GM23338 (cell line): ENCODE measurements around the gene FAM227B. TPM values are rescaled to one million over a fixed set of nuclear protein-coding genes. Genes with fewer than 3 reads are reported as not detected.

Experiments
- ATAC-seq: fragments of 200-7000 bp; cut with Tn5 transposase; 3 replicates; pipeline ENCODE4 v1.9.1; 2020
- DNase-seq: peaks from one replicate; pipeline ENCODE4 v3.0.0-alpha.2; 2015; ENCODE audit warnings: low spot score
- H2AFZ ChIP-seq: fragments of 200-600 bp; sonication (generic); 2 replicates; pipeline ENCODE4 v1.8.0; 2016; ENCODE audit warnings: antibody characterized with exemption, mild to moderate bottlenecking, moderate library complexity
- H3F3A ChIP-seq: fragments of 200-600 bp; sonication (generic); replicated peaks from 2 replicates; pipeline ENCODE4 v1.8.0; 2017; ENCODE audit warnings: antibody characterized with exemption, mixed run types, low read depth
- H3K27ac ChIP-seq: fragments of 200-600 bp; sonication (generic); 2 replicates; pipeline ENCODE4 v1.6.1; 2016; ENCODE audit warnings: low read depth
- H3K27me3 ChIP-seq: fragments of 200-600 bp; sonication (generic); 2 replicates; pipeline ENCODE4 v1.8.0; 2016; ENCODE audit warnings: mild to moderate bottlenecking, mixed run types, moderate library complexity; ENCODE audit not compliant: insufficient read depth
- H3K36me3 ChIP-seq: fragments of 200-600 bp; sonication (generic); 2 replicates; pipeline ENCODE4 v1.8.0; 2016; ENCODE audit warnings: mild to moderate bottlenecking; ENCODE audit not compliant: insufficient read depth
- H3K4me1 ChIP-seq: fragments of 200-600 bp; sonication (generic); 2 replicates; pipeline ENCODE4 v1.8.0; 2016; ENCODE audit warnings: mild to moderate bottlenecking, moderate library complexity; ENCODE audit not compliant: insufficient read depth
- H3K4me2 ChIP-seq: fragments of 200-600 bp; sonication (generic); 2 replicates; pipeline ENCODE4 v1.7.1; 2017; ENCODE audit warnings: mixed run types
- H3K4me3 ChIP-seq: fragments of 200-600 bp; sonication (generic); 2 replicates; pipeline ENCODE4 v1.6.1; 2016; ENCODE audit warnings: mixed run types
- H3K79me2 ChIP-seq: fragments of 200-600 bp; sonication (generic); replicated peaks from 2 replicates; pipeline ENCODE4 v1.8.0; 2017; ENCODE audit warnings: mild to moderate bottlenecking; ENCODE audit not compliant: insufficient read depth
- H3K9me2 ChIP-seq: fragments of 200-600 bp; sonication (generic); 2 replicates; pipeline ENCODE4 v1.8.0; 2017; ENCODE audit not compliant: insufficient read depth
- H4K20me1 ChIP-seq: fragments of 200-600 bp; sonication (generic); replicated peaks from 2 replicates; pipeline ENCODE4 v1.8.0; 2017; ENCODE audit warnings: mild to moderate bottlenecking; ENCODE audit not compliant: insufficient read depth
- H3K27ac Mint-ChIP-seq: 2 replicates; pipeline ENCODE4 v1.8.0; 2020; ENCODE audit warnings: inconsistent platforms, mild to moderate bottlenecking, moderate library complexity, mixed read lengths
- H3K27me3 Mint-ChIP-seq: 3 replicates; pipeline ENCODE4 v1.8.0; 2022; ENCODE audit warnings: low read depth, mild to moderate bottlenecking, moderate library complexity, mixed read lengths, inconsistent platforms; ENCODE audit not compliant: insufficient read depth, poor library complexity
- H3K36me3 Mint-ChIP-seq: 3 replicates; pipeline ENCODE4 v1.8.0; 2021; ENCODE audit warnings: low read depth, mild to moderate bottlenecking, inconsistent platforms, moderate library complexity, mixed read lengths
- H3K4me1 Mint-ChIP-seq: 3 replicates; pipeline ENCODE4 v1.8.0; 2020; ENCODE audit warnings: mild to moderate bottlenecking, inconsistent platforms, mixed read lengths
- H3K4me3 Mint-ChIP-seq: 3 replicates; pipeline ENCODE4 v1.8.0; 2021; ENCODE audit warnings: moderate library complexity, mild to moderate bottlenecking, inconsistent platforms, mixed read lengths
- H3K9me3 Mint-ChIP-seq: 3 replicates; pipeline ENCODE4 v1.8.0; 2020; ENCODE audit warnings: moderate library complexity, mild to moderate bottlenecking, inconsistent platforms, mixed read lengths
- CREB1 ChIP-seq: fragments of 250-450 bp; sonication (Bioruptor Pico); IDR thresholded peaks from 2 replicates; pipeline ENCODE4 v1.5.0; 2020; ENCODE audit warnings: low read depth, mild to moderate bottlenecking, moderate library complexity
- CTCF ChIP-seq, 2 experiments: fragments of 200-600 bp in 1 of 2; sonication (generic) in 1 of 2; conservative IDR thresholded peaks; 2 replicates each; pipeline versions ENCODE4 v1.5.1 to v1.6.1; 2016 to 2017; ENCODE audit warnings: antibody characterized with exemption in 2 of 2, low read depth in 2 of 2, mild to moderate bottlenecking in 2 of 2, moderate library complexity in 1 of 2
- ETS1 ChIP-seq: IDR thresholded peaks from 2 replicates; pipeline ENCODE4 v1.6.1; 2016; ENCODE audit warnings: antibody characterized with exemption
- JUNB ChIP-seq: IDR thresholded peaks from one replicate; pipeline ENCODE4 v1.6.1; 2016; ENCODE audit warnings: antibody characterized with exemption; ENCODE audit not compliant: unreplicated experiment
- NANOG ChIP-seq: IDR thresholded peaks from 2 replicates; pipeline ENCODE4 v1.6.1; 2016; ENCODE audit warnings: antibody characterized with exemption, borderline replicate concordance
- ZNF114 ChIP-seq: fragments of 250-450 bp; sonication (Bioruptor Pico); IDR thresholded peaks from 2 replicates; pipeline ENCODE4 v1.5.0; 2020; ENCODE audit warnings: mild to moderate bottlenecking, moderate library complexity
- ZNF462 ChIP-seq: fragments of 250-450 bp; sonication (Bioruptor Pico); IDR thresholded peaks from 2 replicates; pipeline ENCODE4 v1.5.0; 2020; ENCODE audit warnings: mild to moderate bottlenecking, moderate library complexity
- polyA plus RNA-seq: library from polyadenylated mRNA; unstranded; fragments of >200 nt; fragmentation: Nextera tagmentation; extraction: Ambion mirVana; gene quantifications from 2 replicates; pipeline ENCODE4 v1.2.1, GENCODE V29; 2016
- total RNA-seq: library from RNA; depleted of rRNA; stranded (reverse); fragments of >200 nt; shearing (Covaris generic); gene quantifications from 2 replicates; pipeline ENCODE4 v1.2.3, GENCODE V29; 2014
- TF ChIP-seq, protein P1 (sequence below): IDR thresholded peaks from one replicate; pipeline ENCODE4 v1.6.1; 2018; ENCODE audit warnings: antibody characterized with exemption; ENCODE audit not compliant: unreplicated experiment

The FAM227B gene
- total and polyA plus RNA-seq, 2 experiments from 2014 or later: 2.6 to 10.2 TPM

DNA sequence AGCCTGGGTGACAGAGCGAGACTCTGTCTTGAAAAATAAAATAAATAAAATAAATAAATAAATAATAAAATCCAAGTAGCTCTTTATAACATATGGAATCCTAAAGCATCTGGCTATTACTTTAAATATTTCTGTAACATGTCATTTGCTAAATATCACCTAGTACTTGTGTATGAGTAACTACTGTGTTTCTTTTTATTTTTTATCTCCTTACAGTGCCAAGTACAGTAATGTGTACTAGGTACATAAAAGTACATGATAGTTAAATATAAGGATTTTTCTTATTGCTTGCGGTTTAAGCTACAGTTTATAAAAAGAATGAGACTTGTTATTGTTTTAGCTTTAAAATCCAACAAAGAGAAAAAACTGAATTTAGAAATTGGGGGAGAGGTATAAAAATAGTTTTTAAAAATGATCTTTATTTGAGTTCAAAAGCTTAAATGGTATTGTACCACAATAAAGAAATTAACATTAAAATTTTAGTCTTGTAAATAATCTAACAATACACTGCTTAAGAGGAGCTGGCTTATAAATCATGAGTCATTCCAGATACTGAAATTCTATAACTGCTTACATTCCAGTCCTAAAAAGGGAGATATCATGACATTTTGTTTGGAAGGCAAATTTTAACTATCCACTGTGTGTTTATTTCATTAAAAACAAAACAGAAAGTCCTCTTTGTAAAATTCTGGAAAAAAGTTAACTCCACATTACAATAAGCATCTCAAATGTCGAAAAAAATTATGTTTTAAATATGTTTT, 124.4 kb downstream of the FAM227B start:
- Mint-ChIP-seq H3K4me1 (no peaks in the 10 kb centered on the region), H3K27ac (no peak overlapping the region), H3K27me3 (peaks cover under 1% of the 10 kb centered on the region), H3K9me3 (peaks cover 12% of the 10 kb centered on the region), H3K4me3 (no peak overlapping the region), H3K36me3 (peaks cover 6% of the 10 kb centered on the region)
- no peak for TF ChIP-seq ZNF114 (CRISPR knock-in tag)
- no peak for TF ChIP-seq JUNB
- no peaks in the 10 kb centered on the region for H3K9me2 ChIP-seq
- H3K27me3 ChIP-seq: no peaks in the 10 kb centered on the region
- no peaks in the 10 kb centered on the region for H3K79me2 ChIP-seq
- H3F3A ChIP-seq: no peaks in the 10 kb centered on the region
- no peak overlapping the region for H3K4me3 ChIP-seq
- no peaks in the 10 kb centered on the region for H3K4me1 ChIP-seq
- no peaks in the 10 kb centered on the region for H4K20me1 ChIP-seq
- DNase-seq (no peak), ATAC-seq (no peak)
- no peak overlapping the region for H3K27ac ChIP-seq
- H3K4me2 ChIP-seq: no peak overlapping the region
- no peak overlapping the region for H2AFZ ChIP-seq
- H3K36me3 ChIP-seq: 0 out of 2 replicates have a peak, but pooled peaks cover 3% of the 10 kb centered on the region

DNA sequence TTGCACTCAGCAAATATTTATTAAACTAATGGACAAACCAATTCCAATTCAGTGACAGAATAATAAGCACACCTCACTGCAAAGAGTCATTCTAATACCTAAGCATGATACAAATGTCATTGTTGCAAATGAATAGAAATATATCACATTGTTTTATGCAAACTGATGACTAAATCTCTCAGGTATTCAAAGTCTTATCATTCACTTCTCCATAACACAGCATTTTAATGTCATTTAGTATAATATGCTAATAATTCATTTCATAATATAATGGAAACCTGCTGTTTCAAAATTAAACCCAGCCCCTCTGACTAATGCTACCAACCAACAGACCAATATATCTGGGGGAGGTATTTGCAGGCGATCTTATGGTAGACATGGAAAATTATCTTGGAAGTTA, 125.8 kb downstream of the FAM227B start:
- H3K4me1 Mint-ChIP-seq: peaks cover 4% of the 10 kb centered on the region; the same call in 2 of the 3 replicates
- H3K36me3 Mint-ChIP-seq: no peaks in the 10 kb centered on the region
- Histone ChIP-seq H3K4me1 (no peaks in the 10 kb centered on the region; the same call in 1 of the 2 replicates), H3K36me3 (no peaks in the 10 kb centered on the region), H3K27me3 (no peaks in the 10 kb centered on the region), H3K4me3 (no peak overlapping the region), H3K9me2 (no peaks in the 10 kb centered on the region), H3K4me2 (no peak overlapping the region), H3K27ac (no peak overlapping the region), H3F3A (no peaks in the 10 kb centered on the region), H3K79me2 (no peaks in the 10 kb centered on the region), H4K20me1 (no peaks in the 10 kb centered on the region), H2AFZ (no peak overlapping the region)
- no peaks in the 10 kb centered on the region; the same call in 2 of the 3 replicates for H3K9me3 Mint-ChIP-seq
- no peaks in the 10 kb centered on the region for H3K27me3 Mint-ChIP-seq
- no peak overlapping the region for H3K27ac Mint-ChIP-seq
- no peak for ATAC-seq
- no peak for DNase-seq
- no peak overlapping the region for H3K4me3 Mint-ChIP-seq
- no peak for TF ChIP-seq NANOG
- TF ChIP-seq, protein P1, sequence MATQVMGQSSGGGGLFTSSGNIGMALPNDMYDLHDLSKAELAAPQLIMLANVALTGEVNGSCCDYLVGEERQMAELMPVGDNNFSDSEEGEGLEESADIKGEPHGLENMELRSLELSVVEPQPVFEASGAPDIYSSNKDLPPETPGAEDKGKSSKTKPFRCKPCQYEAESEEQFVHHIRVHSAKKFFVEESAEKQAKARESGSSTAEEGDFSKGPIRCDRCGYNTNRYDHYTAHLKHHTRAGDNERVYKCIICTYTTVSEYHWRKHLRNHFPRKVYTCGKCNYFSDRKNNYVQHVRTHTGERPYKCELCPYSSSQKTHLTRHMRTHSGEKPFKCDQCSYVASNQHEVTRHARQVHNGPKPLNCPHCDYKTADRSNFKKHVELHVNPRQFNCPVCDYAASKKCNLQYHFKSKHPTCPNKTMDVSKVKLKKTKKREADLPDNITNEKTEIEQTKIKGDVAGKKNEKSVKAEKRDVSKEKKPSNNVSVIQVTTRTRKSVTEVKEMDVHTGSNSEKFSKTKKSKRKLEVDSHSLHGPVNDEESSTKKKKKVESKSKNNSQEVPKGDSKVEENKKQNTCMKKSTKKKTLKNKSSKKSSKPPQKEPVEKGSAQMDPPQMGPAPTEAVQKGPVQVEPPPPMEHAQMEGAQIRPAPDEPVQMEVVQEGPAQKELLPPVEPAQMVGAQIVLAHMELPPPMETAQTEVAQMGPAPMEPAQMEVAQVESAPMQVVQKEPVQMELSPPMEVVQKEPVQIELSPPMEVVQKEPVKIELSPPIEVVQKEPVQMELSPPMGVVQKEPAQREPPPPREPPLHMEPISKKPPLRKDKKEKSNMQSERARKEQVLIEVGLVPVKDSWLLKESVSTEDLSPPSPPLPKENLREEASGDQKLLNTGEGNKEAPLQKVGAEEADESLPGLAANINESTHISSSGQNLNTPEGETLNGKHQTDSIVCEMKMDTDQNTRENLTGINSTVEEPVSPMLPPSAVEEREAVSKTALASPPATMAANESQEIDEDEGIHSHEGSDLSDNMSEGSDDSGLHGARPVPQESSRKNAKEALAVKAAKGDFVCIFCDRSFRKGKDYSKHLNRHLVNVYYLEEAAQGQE: no peak
- no peak for TF ChIP-seq ZNF462
- no peak for TF ChIP-seq ETS1
- TF ChIP-seq CREB1 (CRISPR knock-in tag): no peak
- TF ChIP-seq JUNB: no peak
- no peak for TF ChIP-seq CTCF (conservative IDR thresholded peaks at IDR 0.05; ENCODE audit: low read depth in 2 of 2)
- TF ChIP-seq ZNF114 (CRISPR knock-in tag): no peak
